Measurements from ENCODE around the gene PNLIPRP1.

PNLIPRP1 gene

DNA sequence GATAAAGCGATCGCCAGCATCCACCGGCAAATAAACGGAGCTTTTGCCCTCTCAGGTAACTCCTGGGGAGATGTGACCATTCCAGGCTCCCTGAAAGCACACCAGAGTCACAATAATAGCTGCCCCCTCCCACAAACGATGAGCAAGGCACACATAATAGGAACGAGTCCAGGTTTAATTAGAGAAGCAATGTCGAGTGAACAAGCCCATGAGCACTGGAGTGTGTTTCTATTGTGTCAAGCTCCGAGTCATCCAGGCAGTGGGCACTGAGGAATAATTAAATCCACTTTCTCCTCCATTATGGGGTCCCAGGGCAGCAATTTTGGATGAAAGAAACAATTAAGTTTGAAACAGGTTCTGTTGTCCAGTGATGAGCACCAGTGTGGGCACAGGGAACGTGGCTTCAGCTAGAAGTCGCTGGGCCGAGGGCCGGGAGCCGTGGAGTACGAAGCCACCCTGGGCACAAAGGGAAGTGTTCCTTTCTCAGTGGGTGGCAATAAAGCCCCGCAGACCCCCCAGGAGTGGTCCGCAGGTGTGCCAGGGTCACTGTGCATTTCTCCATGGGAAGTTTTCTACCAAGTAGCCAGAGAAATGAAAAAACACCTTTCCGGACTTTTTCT, 41.9 kb downstream of the PNLIPRP1 start:
- FAIRE-seq, result no peak

DNA sequence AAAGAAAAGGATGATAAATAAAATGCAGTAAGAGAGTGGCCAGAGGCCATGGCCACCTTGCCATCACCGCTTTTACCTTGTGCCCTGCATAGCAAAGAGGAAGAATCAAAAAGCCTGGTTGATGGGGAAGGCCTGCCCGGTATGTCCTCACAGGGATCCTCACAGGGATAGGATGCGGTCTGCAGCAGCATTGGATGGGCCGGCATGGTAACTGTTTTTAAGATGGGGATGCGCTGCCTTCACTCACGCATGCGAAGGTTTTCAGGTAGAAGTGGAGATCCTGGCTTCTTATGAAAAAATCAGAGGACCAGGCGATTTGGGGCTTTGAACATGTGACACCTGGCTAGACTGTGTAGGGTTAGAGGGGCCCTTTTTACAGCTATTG, 42.4 kb downstream of the PNLIPRP1 start:
- no peak for FAIRE-seq

DNA sequence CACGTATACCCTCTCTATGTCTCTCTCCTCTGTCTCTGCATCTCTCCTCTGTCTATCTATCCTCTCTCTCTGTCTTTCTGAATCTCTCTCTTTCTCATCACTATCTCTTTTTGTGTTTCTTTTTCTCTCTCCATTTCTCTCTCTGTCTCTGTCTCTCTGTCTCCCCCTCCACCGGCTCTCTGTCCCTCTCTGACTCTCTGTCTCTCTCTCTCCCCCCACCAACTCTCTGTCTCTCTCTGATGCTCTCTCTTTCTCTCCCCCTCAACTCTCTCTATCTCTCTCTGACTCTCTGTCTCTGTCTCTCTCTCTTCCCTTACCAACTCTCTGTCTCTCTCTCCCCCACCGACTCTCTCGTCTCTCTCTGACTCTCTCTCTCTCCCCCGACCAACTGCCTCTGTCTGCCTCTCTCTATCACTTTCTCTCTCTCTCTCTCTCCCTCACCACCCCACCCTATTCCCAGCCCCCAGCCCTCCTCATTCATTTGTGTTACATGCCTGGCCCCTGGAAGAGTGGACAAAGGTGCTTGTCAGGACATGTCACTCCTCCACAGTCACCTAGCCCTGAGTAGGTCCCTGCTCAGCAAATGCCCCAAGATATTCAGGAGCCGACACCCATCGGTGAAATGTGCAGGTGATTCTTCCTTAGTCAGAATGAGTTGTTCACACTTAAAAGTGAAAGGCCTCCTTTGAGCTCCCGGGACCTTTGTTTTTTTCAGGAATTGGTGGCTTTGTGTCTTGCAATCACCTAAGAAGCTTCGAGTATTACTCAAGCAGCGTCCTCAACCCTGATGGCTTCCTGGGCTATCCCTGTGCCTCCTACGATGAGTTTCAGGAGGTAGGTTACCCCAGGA, 43.6 kb downstream of the PNLIPRP1 start:
- FAIRE-seq, result no peak

DNA sequence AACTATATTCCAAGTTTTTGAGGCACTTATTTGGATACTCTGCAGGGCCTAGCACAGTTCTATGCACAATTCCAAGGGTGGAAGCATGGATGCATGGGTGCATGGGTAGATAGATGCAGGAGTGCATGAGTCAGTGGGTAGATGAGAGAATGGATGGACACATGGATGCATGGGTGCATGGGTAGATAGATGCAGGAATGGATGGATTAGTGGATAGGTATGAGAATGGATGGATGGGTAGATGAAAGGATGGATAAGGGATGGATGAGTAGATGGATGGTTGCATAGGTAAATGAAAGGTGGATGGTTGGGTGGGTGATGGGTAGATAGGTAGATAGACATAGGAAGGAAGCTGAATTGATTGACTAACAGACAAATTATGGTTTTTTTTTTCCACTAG, 45.6 kb downstream of the PNLIPRP1 start:
- FAIRE-seq, result no peak

DNA sequence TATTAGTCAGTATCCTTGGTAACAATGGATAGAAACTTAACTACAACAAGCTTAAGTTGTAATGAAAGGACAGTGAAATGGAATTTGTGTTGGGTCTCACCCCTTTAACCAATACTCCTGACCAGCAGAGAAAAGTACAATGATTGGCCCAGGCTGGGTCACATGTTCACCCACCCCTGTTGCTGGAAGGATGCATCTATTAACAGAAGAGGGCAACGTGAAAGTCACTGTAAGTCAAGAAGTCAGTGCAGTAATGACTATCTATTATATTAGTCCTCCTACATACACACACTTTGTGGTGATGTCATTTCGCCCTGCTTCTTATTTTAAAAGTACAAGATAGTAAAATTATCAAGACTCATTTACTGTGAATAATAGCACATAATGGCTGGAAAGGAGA, 46.2 kb downstream of the PNLIPRP1 start:
- FAIRE-seq, result no peak

DNA sequence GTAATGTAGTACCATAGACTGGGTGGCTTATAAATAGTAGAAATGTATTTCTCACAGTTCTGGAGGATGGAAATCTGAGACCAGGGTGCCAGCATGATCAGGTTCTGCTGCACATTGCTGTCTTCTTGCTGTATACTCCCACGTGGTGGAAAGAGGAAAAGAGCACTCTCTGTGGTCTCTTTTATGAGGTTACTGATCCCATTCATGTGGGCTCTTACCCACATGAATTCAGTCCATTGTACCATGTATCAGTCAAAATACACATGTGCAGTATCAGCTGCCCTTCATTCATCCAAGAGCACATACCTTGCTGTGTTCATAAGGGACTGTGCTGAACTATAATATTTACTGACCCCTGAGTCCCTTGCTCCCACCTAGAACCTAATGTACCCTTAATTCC, 47.1 kb downstream of the PNLIPRP1 start:
- no peak for FAIRE-seq

DNA sequence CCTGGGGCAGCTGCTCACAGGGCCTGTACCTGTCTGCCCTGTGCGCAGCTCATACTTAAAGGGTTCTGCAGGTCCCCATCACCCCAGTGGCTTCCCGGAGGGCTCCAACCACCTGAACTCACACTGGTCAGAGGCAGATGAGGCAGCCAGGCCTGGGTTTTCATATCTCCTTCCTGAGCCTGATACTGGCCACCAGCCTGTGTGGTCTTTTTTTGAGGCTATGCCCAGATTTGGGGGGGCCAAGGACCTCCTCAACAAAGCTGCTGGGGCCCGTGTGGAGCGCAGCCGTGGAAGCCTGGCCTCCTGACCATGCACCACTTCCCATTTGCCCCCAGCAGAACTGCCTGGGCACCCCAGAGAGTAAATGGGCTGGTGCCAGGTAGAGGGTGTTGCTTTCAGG, 55.7 kb downstream of the PNLIPRP1 start:
- no peak for FAIRE-seq

DNA sequence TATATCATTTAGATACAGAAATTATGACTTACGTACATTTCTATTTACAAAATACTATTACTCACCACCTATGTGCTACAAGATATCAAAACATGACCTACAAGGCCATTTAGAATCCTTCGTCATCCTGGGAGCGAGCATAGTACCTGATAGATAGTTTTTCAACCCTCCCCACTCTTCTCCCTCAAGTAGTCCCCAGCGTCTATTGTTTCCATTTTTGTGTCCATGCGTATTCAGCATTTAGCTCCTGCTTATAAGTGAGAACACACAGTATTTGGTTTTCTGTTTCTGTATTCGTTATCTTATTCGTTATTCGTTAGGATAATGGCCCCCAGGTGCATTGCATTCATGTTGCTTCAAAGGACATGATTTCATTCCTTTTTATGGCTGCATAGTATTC, 58.1 kb downstream of the PNLIPRP1 start:
- no peak for FAIRE-seq

DNA sequence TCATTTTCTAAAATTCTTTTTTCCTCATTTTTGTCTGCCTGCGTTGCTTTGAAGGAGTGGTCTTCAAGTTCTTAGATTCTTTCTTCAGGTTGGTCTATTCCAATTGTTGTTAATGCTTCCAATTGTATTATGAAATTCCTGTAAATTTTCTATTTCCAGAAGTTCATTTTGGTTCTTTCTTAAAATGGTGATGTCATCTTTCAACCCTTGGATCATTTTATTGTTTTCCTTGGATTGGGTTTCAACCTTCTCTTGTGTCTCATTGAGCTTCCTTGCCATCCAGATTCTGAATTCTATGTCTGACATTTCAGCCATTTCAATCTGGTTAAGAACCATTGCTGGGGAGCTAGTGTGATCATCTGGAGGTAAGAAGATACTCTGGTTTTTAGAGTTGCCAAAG, 63.1 kb downstream of the PNLIPRP1 start:
- no peak for FAIRE-seq

DNA sequence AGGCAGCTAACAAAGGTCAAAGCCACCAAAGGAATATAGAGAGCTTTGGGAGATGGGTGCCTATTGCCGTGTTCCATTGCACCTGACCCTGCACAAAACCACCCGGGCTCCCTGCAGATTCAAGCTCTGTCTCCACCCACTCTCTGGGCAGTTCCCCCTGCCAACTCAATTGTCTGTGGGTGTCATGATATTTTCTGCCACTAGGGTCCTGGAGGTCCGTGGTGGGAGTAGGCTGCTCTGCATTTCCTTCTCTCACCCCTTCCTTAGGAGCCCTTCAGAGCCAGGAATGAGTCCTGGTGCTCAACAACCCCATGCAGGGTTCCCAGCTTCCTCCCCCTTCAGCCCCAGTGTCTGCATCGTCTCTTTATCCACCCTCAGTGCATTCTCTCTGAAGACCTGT, 64.1 kb downstream of the PNLIPRP1 start:
- no peak for FAIRE-seq

DNA sequence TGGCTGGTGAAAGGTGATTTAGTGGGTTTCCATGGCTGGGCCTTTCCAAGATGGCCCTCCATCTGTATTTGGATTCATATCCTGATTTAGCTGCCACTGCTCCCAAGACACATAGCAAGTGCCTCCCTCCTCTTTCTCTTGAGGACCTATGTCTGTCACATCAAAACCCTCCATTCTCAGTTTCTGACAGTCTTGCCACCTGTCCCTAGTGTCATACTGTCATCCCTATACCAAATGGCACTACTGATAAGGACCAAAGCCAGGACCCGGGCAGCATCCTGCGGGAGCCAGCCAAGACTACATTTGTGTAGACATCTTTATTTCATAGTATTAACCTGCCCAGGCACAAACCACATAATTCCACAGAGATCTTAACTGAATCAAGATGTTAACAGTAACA, 64.8 kb downstream of the PNLIPRP1 start:
- no peak for FAIRE-seq

DNA sequence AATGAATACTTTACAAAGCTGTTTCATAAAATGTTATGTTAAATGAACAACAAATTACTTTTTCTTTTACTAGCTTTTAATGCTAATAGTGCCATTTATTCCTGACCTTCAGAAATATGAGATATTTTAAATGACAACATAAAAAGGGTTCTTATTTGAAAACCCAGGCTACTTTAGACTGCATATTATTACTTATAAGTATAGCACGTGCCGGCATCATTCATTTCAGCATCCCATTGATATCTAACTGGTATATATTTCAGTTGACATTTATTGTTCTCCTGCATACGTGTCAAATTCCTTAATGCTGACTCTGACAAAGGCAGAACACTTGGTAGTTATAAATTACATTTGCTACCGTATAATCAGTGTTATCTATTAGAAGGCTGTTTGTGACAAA, 65.3 kb downstream of the PNLIPRP1 start:
- FAIRE-seq, result no peak

DNA sequence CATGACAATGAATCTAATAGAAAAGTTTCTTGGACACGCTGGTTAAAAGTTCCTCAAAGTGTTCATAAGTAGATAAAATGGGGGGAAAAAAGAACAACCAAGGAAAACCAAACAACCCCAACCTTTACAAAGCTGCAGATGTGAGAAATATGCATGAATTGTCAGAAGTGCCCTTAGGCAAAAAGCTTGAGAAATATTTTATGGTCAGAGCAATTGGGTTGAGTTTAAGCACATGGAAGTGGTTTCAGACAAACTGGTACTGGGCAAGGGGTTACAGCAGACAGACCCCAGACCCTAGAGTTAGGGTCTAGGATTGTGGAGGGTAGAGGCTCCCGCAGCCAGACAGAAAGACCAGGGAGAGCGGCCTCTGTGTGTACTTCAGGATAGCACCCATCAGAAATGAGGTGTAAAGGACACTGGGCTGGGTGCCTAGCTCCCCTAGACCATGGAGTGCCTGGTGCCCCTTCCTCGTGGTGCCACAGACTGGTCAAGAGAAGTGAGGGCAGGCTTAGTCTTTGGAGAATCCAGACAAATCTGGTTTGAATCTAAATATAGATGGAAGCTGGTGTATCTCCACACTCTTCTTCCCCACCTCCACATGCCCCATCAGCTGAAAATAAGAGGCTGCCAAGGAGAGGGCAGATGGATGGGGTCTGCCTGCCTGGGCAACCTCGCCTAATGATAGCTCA, 67.2 kb downstream of the PNLIPRP1 start:
- no peak for FAIRE-seq

Data from G401.6 (cell line).